NT2/D1 (cell line): ENCODE measurements around the gene TAOK3.

Source experiments
- SUZ12 ChIP-seq: IDR thresholded peaks from 2 replicates; pipeline ENCODE4 v1.6.1; 2011; ENCODE audit not compliant: insufficient read length, insufficient read depth; ENCODE audit errors: extremely low read depth
- YY1 ChIP-seq: IDR thresholded peaks from 2 replicates; pipeline ENCODE4 v1.6.1; 2011; ENCODE audit not compliant: insufficient read length, insufficient read depth
- ZNF274 ChIP-seq: IDR thresholded peaks from 2 replicates; pipeline ENCODE4 v1.6.1; 2011; ENCODE audit warnings: mild to moderate bottlenecking, low read depth, low read length

GRCh38 chr12:118334939-118335567, 37.7 kb downstream of the TAOK3 start:
- TF ChIP-seq ZNF274 (no peak), YY1 (no peak), SUZ12 (no peak)
